ENCODE data around the gene CCNYL1. TPM values are rescaled to one million over a fixed set of nuclear protein-coding genes. Genes with fewer than 3 reads are reported as not detected.
A peak's percentile ranks its signal among the peaks of the same experiment; 100 is the strongest.
"Not testable (repeated sequence)": the region's sequence is repeated elsewhere in the genome, so short reads cannot be mapped to it uniquely, and the experiment has no call there.

The CCNYL1 gene
- total and polyA plus RNA-seq, 4 donors: 14.4 to 20.1 (median 18.5) TPM

GRCh38 chr2:207682557-207682956 is 28.9 kb upstream of the CCNYL1 start:
- Histone ChIP-seq H3K27me3 (ENCODE audit: control insufficient read depth, insufficient read depth, low read length) (no peaks in the 10 kb centered on the region), H3K4me3 (ENCODE audit: low read depth, low read length) (no peak overlapping the region), H3K36me3 (ENCODE audit: control insufficient read depth, insufficient read depth, low read length) (no peaks in the 10 kb centered on the region), H3K9me3 (ENCODE audit: control insufficient read depth, insufficient read depth, low read length) (no peaks in the 10 kb centered on the region), H3K4me1 (ENCODE audit: control insufficient read depth, insufficient read depth, low read length) (no peaks in the 10 kb centered on the region), H3K27ac (ENCODE audit: low read depth, low read length) (no peak overlapping the region)
- WGBS (ENCODE audit: insufficient coverage): 93% methylated on average over 7 of the region's 9 CpGs
- no peak for DNase-seq (ENCODE audit: low read depth in 4 of 6, low spot score in 6 of 6)

GRCh38 chr2:207683438-207683837 is 28.0 kb upstream of the CCNYL1 start:
- no peak for DNase-seq (ENCODE audit: low read depth in 4 of 6, low spot score in 6 of 6)
- H3K4me1 ChIP-seq (ENCODE audit: control insufficient read depth, insufficient read depth, low read length): no peaks in the 10 kb centered on the region
- no peak overlapping the region for H3K4me3 ChIP-seq (ENCODE audit: low read depth, low read length)
- no peak overlapping the region for H3K27ac ChIP-seq (ENCODE audit: low read depth, low read length)
- no peaks in the 10 kb centered on the region for H3K36me3 ChIP-seq (ENCODE audit: control insufficient read depth, insufficient read depth, low read length)
- 92% methylated on average over 4 of the region's 5 CpGs for WGBS (ENCODE audit: insufficient coverage)
- no peaks in the 10 kb centered on the region for H3K27me3 ChIP-seq (ENCODE audit: control insufficient read depth, insufficient read depth, low read length)
- H3K9me3 ChIP-seq (ENCODE audit: control insufficient read depth, insufficient read depth, low read length): no peaks in the 10 kb centered on the region

DNA sequence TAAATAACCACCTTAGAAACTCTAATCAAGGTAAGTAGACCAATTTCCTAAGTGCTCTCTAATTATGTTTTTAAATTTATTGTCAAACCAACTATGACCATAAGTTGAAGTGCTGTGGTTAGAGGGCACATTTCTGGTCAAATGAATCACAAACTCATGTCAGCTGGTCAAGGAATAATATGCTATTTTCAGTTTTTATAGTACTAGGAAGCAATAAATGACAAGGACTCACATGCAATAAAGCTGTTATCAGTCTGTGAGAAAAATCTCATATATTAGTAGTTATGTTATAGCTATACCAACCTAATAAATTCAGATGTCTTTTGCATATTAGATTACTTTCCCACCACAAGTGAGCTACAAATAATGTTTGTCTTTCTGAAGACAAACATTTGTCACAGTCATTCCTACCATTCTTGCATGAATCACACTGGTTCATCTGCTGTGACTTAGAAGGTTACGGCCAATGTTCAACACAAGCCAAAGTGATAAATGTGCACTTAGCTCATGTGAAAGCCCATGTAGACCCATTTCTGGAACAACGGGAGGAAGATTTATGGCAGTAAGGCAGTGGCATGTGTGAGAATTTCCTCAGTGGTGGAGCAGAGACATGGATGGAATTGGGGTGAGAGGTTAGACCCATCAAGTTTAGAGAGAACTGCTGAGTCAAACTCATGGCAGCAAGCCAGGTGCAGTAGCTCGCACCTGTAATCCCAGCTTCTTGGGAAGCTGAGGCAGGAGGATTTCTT is 27.4 kb upstream of the CCNYL1 start:
- Histone ChIP-seq H3K4me3 (ENCODE audit: low read depth, low read length) (no peak overlapping the region), H3K27ac (ENCODE audit: low read depth, low read length) (no peak overlapping the region), H3K9me3 (ENCODE audit: control insufficient read depth, insufficient read depth, low read length) (no peaks in the 10 kb centered on the region), H3K27me3 (ENCODE audit: control insufficient read depth, insufficient read depth, low read length) (no peaks in the 10 kb centered on the region), H3K4me1 (ENCODE audit: control insufficient read depth, insufficient read depth, low read length) (no peaks in the 10 kb centered on the region), H3K36me3 (ENCODE audit: control insufficient read depth, insufficient read depth, low read length) (no peaks in the 10 kb centered on the region)
- peak in 1 of 6 donors; percentile 17 for DNase-seq (ENCODE audit: low read depth in 4 of 6, low spot score in 6 of 6)
- 53% methylated on average over 3 of the region's 3 CpGs for WGBS (ENCODE audit: insufficient coverage)

DNA sequence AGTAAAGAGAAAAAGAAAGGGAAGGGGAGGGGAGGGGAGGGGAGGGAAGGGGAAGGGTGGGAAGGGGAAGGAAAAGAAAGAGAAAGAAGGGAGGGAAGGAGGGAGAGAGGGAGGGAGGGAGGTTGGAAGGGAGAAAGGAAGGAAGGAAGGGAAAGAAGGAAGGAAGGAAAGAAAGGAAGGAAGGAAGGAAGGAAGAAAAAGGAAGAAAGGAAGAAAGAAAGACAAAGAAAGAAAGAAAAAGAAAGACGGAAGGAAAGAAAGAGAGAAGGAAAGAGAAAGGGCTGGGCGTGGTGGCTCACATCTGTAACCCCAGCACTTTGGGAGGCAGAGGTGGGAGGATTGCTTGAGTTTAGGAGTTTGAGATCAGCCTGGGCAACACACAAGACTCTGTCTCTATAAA is 24.6 kb upstream of the CCNYL1 start:
- Histone ChIP-seq H3K9me3 (ENCODE audit: control insufficient read depth, insufficient read depth, low read length) (no peaks in the 10 kb centered on the region), H3K27me3 (ENCODE audit: control insufficient read depth, insufficient read depth, low read length) (no peaks in the 10 kb centered on the region), H3K4me3 (ENCODE audit: low read depth, low read length) (no peak overlapping the region), H3K4me1 (ENCODE audit: control insufficient read depth, insufficient read depth, low read length) (no peaks in the 10 kb centered on the region), H3K27ac (ENCODE audit: low read depth, low read length) (no peak overlapping the region), H3K36me3 (ENCODE audit: control insufficient read depth, insufficient read depth, low read length) (no peaks in the 10 kb centered on the region)
- whole genome bisulfite sequencing (ENCODE audit: insufficient coverage): 83% methylated on average over 2 of the region's 2 CpGs
- DNase-seq (ENCODE audit: low read depth in 4 of 6, low spot score in 6 of 6): no peak

- no peak for DNase-seq (ENCODE audit: low read depth in 4 of 6, low spot score in 6 of 6)
- Histone ChIP-seq H3K9me3 (ENCODE audit: control insufficient read depth, insufficient read depth, low read length) (no peaks in the 10 kb centered on the region), H3K27ac (ENCODE audit: low read depth, low read length) (no peak overlapping the region), H3K27me3 (ENCODE audit: control insufficient read depth, insufficient read depth, low read length) (no peaks in the 10 kb centered on the region), H3K4me1 (ENCODE audit: control insufficient read depth, insufficient read depth, low read length) (no peaks in the 10 kb centered on the region), H3K36me3 (ENCODE audit: control insufficient read depth, insufficient read depth, low read length) (no peaks in the 10 kb centered on the region), H3K4me3 (ENCODE audit: low read depth, low read length) (no peak overlapping the region)
Measured at GRCh38 chr2:207688597-207688996, 22.8 kb upstream of the CCNYL1 start.

DNA sequence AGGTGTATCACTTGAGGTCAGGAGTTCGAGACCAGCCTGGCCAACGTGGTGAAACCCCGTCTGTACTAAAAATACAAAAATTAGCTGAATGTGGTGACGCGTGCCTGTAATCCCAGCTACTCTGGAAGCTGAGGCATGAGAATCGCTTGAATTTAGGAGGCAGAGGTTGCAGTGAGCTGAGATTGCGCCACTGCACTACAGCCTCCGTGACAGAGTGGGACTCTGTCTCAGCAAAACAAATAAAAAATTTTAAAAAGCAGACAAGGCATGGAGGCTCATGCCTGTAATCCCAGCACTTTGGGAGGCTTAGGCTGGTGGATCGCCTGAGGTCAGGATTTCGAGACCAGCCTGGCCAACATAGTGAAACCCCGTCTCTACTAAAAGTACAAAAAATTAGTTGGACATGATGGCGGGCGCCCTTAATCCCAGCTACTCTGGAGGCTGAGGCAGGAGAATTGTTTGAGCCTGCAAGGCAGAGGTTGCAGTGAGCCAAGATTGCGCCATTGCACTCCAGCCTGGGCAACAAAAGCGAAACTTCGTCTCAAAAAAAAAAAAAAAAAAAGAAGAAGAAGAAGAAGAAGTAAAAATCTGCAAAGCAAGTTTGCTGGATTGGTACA is 20.5 kb upstream of the CCNYL1 start:
- not testable (repeated sequence) for H3K36me3 ChIP-seq (ENCODE audit: control insufficient read depth, insufficient read depth, low read length); H3K4me1 ChIP-seq (ENCODE audit: control insufficient read depth, insufficient read depth, low read length); DNase-seq (ENCODE audit: low read depth in 4 of 6, low spot score in 6 of 6); H3K27me3 ChIP-seq (ENCODE audit: control insufficient read depth, insufficient read depth, low read length); H3K9me3 ChIP-seq (ENCODE audit: control insufficient read depth, insufficient read depth, low read length); H3K4me3 ChIP-seq (ENCODE audit: low read depth, low read length); H3K27ac ChIP-seq (ENCODE audit: low read depth, low read length)
- 94% methylated on average over 11 of the region's 16 CpGs for WGBS (ENCODE audit: insufficient coverage)

DNA sequence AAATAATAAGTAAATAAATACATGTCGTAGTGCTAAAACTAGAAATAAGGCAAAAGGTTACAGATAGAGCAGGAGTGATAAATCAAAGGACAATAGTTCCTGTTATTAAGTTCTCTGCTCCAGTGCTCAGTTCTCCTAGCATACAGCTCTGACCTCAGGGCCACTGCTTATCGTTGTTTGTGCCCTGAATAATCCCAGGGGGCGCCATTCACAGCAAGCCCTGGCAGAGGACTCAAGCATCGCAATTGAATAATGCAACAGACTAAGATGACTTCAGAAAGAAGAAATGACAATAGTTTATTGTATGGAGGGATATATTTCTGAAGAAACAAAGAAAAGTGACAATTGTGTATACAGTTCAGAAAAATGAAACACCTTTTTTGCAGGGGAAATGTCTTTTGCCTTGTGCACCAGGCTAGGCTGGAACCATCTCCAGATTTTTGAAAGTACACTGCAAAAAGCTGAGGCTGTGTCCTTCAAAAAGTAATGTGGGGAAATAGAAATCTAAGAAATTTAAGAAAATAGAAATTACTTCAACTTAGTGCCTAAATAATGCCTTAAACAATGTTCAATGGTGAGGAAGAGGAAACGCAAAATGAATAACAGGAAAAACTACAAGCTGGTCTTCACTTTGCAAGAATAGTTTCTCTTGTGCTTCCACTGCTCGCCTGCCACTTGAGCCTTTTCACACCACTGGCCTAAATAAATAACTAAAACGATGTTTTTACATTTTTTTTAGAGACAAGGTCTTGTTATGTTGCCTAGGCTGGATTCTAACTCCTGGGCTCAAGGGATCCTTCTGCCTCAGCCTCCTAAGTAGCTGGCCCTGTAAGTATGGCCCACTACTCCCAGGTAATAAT is 19.0 kb upstream of the CCNYL1 start:
- H3K9me3 ChIP-seq (ENCODE audit: control insufficient read depth, insufficient read depth, low read length): no peaks in the 10 kb centered on the region
- no peak overlapping the region for H3K27ac ChIP-seq (ENCODE audit: low read depth, low read length)
- H3K36me3 ChIP-seq (ENCODE audit: control insufficient read depth, insufficient read depth, low read length): no peaks in the 10 kb centered on the region
- H3K4me3 ChIP-seq (ENCODE audit: low read depth, low read length): no peak overlapping the region
- 38% methylated on average over 2 of the region's 7 CpGs for WGBS (ENCODE audit: insufficient coverage)
- H3K4me1 ChIP-seq (ENCODE audit: control insufficient read depth, insufficient read depth, low read length): no peaks in the 10 kb centered on the region
- peak in 1 of 6 donors; percentile 10 for DNase-seq (ENCODE audit: low read depth in 4 of 6, low spot score in 6 of 6)
- no peaks in the 10 kb centered on the region for H3K27me3 ChIP-seq (ENCODE audit: control insufficient read depth, insufficient read depth, low read length)

GRCh38 chr2:207693641-207694249 is 17.7 kb upstream of the CCNYL1 start:
- H3K27ac ChIP-seq (ENCODE audit: low read depth, low read length): no peak overlapping the region
- no peaks in the 10 kb centered on the region for H3K27me3 ChIP-seq (ENCODE audit: control insufficient read depth, insufficient read depth, low read length)
- no peaks in the 10 kb centered on the region for H3K36me3 ChIP-seq (ENCODE audit: control insufficient read depth, insufficient read depth, low read length)
- H3K4me1 ChIP-seq (ENCODE audit: control insufficient read depth, insufficient read depth, low read length): no peaks in the 10 kb centered on the region
- no peak overlapping the region for H3K4me3 ChIP-seq (ENCODE audit: low read depth, low read length)
- no peak for DNase-seq (ENCODE audit: low read depth in 4 of 6, low spot score in 6 of 6)
- WGBS (ENCODE audit: insufficient coverage): 67% methylated on average over 1 of the region's 4 CpGs
- no peaks in the 10 kb centered on the region for H3K9me3 ChIP-seq (ENCODE audit: control insufficient read depth, insufficient read depth, low read length)

- H3K9me3 ChIP-seq (ENCODE audit: control insufficient read depth, insufficient read depth, low read length): no peaks in the 10 kb centered on the region
- no peaks in the 10 kb centered on the region for H3K4me1 ChIP-seq (ENCODE audit: control insufficient read depth, insufficient read depth, low read length)
- H3K4me3 ChIP-seq (ENCODE audit: low read depth, low read length): no peak overlapping the region
- WGBS (ENCODE audit: insufficient coverage): no CpG with 5 or more reads among the region's 4 CpGs
- H3K27me3 ChIP-seq (ENCODE audit: control insufficient read depth, insufficient read depth, low read length): no peaks in the 10 kb centered on the region
- no peak overlapping the region for H3K27ac ChIP-seq (ENCODE audit: low read depth, low read length)
- no peak for DNase-seq (ENCODE audit: low read depth in 4 of 6, low spot score in 6 of 6)
- no peaks in the 10 kb centered on the region for H3K36me3 ChIP-seq (ENCODE audit: control insufficient read depth, insufficient read depth, low read length)
Measured at GRCh38 chr2:207694811-207695281, 16.6 kb upstream of the CCNYL1 start.

Measured in spinal cord (tissue), 10 donors.